GM18499 (cell line): ENCODE measurements around the gene CD3D.
"Not testable (repeated sequence)": the region's sequence is repeated elsewhere in the genome, so short reads cannot be mapped to it uniquely, and the experiment has no call there.

Experiments used
- ATAC-seq: cut with Tn5 transposase; IDR thresholded peaks from one replicate; pipeline ENCODE4 v1.9.1; 2021; ENCODE audit warnings: moderate number of reproducible peaks; ENCODE audit not compliant: insufficient read depth, unreplicated experiment

The CD3D gene

DNA sequence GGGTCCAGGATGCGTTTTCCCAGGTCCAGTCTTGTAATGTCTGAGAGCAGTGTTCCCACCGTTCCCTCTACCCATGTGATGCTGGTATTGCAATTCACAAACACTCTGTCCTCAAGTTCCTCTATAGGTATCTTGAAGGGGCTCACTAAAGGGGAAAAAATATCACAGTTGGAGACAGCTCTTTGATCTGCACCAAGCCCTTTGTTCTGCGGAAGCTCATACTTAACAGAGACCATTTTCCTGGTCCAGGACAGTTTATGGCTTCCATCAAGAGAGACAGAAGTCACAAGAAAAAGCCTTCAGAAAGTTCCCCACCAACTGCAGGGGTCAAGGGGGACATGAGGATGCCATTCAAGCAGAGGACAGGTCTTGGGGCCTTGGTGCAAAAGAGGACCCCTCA is 2.1 kb downstream of the CD3D start:
- ATAC-seq, result no peak

DNA sequence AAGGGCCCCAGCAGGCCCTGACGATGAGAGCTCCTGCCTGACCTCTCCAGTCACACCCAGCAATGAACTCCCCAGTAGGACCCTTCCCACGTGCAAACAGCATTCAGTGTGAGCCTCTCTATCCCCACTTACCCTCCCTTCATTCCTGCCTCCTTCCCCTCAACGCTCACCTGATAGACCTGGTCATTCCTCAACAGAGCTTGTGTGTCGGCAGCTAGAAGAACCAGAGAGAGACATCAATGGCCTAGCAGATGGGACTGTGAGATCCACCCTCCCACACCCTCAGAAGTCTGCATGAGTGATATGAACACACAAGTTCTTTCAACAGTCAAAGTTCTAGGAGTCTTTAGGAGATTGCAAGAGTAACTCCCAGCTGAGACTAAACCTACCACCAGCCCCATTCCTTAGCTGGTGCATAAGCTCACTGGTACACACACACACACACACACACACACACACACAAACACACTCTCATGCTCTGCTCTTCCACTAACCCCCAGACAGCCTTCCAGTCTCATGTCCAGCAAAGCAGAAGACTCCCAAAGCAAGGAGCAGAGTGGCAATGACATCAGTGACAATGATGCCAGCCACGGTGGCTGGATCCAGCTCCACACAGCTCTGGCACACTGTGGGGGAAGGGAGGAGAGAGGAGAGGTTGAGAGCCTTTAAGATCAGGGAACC is 3.1 kb downstream of the CD3D start:
- ATAC-seq, result no peak

DNA sequence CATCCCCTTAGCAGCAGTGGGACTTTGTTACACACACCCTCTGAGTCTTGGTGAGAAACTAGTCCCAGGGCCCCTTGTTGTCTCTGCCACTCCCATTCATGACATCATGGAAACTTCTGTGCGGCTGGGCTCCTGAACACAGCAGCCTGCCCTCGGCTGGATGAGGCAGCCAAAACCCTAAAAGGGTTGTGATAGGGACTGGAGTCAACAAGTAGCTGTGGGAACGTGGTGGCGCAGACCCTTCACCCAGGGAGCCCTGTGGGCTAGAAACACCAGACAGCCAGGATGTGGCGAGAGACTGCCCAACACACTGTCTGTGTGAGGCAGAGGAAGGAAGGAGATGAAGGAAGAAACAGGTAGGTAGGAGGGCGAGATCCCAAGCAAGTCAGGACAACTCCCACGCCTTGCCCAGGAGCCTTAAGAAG is 3.9 kb downstream of the CD3D start:
- no peak for ATAC-seq

DNA sequence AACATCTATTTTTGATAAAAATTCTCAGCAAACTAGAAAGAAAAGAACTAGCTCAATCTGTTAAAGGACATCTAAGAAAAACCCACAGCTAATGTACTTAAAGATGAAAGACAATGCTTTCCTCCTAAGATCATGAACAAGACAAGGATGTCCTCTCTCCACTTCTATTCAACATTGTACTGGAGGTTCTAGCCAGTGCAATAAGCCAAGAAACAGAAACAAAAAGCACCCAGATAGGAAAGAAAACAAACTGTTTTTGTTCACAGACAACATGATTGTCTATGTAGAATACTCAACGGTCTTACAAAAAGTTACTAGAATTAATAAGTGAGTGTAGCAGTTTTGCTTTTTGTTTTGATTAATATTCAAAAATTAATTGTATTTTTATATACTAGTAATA is 7.8 kb downstream of the CD3D start:
- ATAC-seq, result no peak

DNA sequence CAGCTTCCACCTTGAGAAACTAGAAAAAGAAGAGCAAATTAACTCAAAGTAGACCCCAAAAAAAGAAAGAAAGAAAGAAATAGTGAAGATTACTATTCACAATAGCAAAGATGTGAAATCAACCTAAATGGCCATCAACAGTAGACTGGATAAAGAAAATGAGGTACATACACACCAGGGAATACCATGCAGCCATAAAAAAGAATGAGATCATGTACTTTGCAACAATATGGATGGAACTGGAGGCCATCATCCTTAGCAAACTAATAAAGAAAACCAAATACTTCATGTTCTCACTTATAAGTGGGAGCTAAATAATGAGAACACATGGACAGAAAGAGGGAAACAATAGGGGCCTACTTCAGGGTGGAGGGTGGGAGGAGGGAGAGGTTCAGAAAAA is 13.8 kb downstream of the CD3D start:
- no peak for ATAC-seq

DNA sequence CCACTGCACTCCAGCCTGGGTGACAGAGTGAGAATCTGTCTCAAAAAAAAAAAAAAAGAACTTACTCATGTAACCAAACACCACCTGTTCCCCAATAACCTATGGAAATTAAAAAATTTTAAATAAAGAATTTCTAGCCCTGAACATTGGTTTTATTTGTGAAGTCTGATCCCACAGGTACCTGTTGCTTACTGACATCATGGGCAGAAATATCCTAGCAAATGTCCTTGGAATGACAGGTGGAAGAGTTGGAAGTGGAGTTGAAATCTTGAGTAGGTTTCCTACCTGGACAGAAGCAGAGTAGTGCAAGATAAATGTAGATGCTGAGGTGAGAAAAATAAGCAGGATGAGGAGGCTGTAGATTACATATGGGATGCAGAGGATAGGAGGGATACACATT is 17.2 kb downstream of the CD3D start:
- no peak for ATAC-seq

DNA sequence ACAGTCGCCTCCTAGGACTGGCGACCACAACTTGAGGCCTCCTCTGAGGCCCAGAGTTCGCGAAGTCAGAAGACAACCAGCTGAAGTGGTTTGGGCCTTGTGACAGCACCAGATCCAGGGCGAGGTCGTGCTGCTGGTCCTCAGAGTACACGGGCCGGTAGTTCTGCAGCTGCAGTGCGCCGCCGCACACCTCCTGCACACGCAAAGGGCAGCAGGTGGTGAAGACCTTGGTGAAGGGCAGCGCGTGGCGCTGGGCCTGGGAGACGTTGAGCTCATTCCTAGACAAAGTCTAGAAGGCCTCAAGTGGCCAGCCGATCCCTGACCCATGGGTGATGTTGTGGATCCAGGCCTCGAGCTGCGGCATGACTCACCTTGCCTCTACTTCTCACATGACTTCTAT is 19.8 kb downstream of the CD3D start:
- ATAC-seq, result no peak

DNA sequence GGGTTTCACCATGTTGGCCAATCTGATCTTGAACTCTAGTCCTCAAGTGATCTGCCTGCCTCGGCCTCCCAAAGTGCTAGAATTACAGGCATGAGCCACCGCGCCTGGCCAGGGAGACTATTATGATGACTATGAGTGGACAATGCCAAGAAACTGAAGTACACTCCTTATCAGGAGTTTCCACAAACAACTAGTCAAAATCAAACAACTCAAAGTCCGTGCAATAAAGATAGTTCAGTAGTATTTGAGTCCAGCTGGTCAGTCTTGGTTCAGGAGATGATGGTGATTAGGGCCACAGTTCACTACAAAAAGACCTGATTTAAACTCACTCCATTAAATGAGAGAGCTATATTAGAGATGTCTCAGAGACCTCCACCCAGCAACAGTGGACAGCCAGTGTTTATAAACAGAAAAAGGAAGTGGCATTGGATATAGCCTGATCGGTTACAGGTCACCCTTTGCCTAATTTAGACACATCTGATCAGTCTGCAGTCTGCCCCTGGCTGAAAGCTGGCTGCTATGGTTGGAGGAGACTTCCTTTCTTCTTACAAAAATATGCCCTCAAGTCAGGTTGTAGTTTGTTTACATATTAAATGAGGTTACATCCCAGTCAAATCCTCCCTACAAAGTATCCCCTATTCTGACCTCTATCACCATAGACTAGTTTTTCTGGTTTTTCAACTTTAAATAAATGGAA is 21.0 kb downstream of the CD3D start:
- no peak for ATAC-seq

DNA sequence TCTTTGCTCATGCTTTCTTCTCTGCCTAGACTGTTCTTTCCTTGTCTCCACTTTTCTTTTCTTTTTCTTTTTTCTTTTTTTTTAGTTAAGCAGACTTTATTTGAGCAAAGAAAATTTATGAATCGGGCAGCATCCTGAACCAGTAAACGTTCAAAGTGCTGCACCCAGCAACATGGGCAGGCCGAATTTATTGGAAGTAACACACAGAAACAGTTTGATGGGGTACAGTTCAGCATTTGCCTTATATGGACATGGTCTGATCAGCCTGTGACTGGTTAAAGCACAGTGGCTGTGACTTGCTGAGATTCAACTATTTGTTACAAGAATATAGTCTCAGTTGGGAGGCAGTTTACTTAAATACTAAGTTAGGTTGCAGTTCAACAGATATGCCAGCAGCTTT is 22.0 kb downstream of the CD3D start:
- no peak for ATAC-seq

DNA sequence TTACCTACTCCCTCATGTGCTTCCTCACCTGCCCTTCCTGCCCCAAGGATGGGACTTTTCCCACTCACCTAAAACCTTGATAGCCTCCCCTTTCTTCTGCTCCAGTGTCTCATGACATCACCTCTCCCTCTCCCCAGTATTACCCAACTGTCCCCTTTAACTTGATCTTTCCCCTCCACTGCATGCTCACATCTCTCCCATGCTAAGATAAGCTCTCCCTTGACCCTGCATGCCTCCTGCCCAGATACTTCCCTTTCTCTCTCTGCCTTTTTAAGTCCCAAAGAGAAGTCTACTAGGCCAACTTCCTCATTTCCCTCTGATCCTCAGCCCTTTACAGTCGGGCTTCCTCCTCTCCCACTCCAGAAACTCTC is 23.2 kb downstream of the CD3D start:
- no peak for ATAC-seq

DNA sequence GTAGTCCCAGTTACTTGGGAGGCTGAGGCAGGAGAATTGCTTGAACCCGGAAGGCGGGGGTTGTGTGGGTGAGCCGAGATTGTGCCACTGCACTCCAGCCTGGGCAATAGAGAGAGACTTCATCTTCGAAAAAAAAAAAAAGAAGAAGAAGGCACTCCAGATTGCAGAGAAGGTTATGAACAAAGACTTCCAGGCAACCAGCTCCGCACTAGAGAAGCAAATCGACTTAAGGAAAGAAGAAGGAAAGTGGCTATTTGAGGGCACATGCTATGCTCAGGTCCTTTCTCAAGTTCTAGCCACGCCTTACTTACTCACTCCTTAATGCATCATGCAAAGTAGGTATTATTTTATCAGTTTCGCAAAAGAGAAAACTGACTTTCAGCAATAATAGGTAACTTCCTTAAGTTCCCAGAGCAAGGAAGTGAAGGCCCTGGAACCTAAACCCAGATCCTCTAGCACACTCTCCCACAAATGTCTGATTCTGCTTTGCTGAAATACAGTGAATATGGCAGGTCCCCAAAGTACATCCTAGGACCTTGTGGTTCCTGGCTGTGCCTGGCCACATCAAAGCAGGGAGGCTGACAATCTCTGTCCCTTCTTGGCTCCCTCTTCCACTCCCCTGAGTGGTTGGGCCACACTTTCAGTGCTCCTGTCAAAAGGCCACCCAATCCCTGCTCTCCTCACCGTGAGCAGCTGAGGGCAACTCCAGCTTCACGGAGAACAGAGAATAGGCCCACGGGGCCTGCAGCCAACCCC is 23.7 kb downstream of the CD3D start:
- no peak for ATAC-seq

DNA sequence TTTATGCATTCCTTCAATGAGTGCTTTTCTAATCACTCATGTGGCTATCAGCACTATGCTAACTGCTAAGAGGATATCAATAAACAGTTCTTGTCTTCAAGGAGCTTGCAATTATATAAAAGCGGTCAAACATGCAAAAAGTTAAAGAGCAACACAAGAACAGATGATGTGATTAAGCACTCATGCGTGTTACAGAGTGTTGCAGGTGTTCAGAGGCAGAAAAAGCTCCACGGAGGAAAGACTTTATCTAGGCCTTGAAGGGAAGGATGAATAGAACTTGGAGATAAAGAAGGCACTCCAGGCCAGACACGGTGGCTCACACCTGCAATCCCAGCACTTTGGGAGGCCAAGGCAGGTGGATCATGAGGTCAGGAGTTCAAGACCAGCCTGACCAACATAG is 24.4 kb downstream of the CD3D start:
- ATAC-seq, result no peak

DNA sequence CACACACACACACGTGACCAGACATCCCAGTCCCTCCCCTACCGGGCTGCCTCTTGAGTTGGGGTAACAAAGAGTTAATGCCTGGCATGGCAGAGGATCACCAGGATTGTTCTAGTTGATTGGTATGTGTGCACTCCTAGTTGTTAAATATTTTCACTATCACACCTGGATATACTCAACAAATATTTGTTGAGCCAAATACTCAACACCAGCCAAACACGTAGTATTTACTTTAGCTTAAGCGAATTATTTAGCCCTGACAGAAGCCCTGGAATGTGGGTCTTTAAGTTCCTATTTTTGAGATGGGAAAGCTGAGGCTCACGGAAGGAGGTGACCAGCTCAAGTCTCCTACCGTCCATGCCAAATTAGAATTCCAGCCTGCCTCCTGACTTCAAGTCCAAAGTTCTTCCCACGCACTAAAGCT is 27.5 kb downstream of the CD3D start:
- ATAC-seq, result no peak

DNA sequence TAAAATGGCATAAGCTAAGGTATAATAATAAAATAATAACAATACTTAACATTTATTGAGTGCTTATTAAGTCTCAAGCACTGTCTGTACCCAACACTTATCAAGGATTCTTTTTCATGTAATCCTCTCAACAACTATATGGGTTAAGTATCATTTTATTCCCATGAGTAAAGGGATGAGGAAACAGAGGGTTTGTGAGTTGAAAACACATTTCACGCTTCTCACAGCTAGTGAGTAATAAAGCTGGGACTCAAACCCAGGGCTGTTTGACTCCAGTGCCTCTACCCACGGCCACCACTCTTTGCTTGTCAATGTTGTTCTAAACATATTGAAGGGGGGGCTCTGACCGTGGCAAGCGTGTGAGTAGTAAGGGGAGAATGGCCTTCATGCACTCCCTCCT is 29.3 kb downstream of the CD3D start:
- no peak for ATAC-seq

DNA sequence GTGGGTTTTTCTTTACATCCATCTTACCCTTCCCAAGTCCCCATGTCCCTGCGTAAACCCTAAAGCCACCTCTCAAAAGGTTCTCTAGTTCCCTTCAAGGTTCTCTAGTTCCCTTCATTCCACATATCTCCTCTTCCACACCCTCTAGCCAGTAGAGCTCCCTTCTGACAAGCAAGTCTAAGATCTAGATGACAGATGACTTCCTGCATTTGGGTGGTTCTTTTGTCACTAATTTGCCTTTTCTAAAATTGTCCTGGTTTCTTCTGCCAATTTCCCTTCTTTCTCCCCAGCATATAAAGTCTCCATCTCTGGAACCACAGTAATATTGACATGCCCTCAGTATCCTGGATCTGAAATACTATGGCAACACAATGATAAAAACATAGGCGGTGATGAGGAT is 30.2 kb downstream of the CD3D start:
- ATAC-seq, result no peak

DNA sequence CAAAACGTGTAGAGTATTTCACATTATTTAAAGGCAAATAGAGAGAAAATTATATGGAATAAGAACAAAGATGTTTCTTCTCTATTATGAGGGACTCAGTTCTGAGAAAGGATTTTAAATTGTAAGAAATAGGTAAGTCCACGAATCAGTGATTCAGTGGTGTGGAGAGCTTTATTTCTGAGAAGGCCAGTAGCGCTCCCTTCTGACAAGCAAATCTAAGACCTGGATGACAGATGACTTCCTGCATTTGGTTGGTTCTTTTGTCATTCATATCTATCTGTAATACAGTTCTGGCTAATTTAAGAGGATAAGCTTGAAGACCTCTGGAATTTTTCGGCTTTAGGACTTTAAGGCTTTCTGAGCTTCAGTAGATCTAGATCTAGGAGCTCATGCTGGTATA is 31.0 kb downstream of the CD3D start:
- no peak for ATAC-seq

DNA sequence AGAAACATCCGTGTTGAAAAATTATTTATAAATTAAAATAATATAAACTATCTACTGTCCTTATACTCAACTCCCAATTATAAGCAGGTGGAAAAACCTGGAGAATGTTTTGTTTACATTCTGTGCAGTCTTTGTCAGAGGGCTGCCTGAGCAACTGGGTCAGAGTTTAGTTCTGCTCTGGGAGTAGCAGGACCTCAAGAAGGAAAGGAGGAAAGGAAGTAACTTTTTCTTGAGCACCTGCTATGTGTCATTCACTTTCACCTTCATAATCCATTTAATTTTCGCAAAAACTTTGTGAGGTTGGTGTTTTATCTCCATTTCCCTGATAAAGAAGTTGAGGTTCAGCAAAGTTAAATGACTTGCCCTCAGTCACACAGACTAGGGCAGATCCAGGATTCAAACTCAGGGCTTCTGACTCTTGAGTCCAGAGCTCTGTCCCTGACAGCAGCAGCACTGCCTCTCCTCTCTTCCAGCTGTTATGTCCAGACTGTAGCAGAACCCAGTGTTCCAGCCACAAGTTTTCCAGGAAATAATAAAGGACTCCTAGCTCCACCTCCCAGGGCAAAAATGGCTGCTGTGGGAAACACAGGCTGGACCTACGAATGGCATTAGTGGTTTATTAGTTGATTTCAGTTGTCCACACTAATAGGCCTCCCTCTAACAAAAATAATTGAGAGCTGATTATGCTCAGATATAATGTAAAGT is 31.6 kb downstream of the CD3D start:
- ATAC-seq, result no peak

DNA sequence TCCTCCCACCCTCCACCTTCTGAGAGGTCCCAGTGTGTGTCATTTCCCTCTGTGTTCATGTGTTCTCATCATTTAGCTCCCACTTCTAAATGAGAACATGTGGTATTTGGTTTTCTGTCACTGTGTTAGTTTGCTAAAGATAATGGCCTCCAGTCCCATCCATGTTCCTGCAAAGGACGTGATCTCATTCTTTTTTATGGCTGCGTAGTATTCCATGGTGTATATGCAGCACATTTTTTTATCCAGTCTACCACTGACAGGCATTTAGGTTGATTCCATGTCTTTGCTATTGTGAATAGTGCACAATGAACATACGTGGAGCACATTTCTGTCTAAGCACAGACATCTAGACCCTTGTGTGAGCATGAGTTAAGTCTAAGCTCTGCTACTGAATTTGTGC is 32.2 kb downstream of the CD3D start:
- ATAC-seq, result no peak

DNA sequence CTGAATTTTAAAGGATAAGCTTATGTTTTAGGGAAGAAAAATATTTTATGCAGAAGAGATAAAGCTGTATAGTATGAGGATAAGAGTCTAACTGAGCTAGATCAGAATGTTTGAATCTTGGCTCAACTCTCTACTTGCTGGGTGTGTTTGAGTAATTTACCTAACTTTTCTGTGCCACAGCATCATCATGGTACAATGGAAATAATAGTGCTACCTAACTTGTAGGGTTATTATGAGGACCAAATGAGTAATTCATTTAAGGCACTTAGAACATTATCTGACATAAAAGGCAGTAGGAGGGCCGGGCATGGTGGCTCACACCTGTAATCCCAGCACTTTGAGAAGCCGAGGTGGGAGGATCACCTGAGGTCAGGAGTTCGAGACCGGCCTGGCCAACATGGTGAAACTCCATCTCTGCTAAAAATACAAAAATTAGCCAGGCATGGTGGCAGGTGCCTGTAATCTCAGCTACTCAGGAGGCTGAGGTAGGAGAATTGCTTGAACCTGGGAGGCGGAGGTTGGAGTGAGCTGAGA is 33.4 kb downstream of the CD3D start:
- ATAC-seq, result not testable (repeated sequence)

DNA sequence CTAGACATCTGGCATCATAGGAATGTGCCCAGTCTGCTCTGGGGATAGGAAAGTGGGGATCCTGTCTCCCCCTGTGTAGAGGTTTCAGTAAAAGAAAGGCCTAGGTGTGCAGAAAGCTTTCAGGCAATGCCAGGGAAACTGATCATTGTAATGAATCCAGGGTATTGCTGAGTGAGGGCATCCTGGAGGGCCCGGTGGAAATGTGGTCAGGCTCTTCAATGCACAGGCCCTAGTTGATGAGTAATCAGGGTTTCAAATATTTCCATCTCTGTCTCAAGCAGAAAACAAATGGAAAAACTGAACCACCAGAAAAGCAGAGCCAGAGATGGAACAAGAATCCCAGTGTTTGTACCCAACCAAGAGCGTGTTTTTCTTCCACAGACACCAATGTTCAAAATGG is 35.9 kb downstream of the CD3D start:
- ATAC-seq, result no peak

DNA sequence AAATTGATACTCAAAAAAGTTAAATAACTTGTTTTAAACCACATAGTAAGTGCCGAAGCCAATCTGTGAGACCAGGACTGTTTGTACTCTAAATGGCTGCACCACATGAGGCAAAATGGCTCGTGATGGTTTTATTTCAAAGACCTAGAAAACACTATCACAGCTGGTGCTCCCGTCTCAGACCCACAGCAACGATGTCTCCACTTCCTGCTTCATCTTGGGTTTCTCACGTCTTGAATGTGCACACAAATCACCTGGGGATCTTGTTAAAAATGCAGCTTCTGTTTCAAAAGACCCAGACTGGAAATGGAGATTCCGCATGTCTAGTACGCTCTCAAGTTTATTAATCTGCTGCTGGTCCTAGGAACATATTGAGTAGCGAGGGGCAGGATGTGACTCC is 36.8 kb downstream of the CD3D start:
- ATAC-seq, result no peak
